Measurements from ENCODE around the gene ZNF223. TPM values are rescaled to one million over a fixed set of nuclear protein-coding genes. Genes with fewer than 3 reads are reported as not detected.

Gene ZNF223
- total RNA-seq, 1 experiment from 2014 or later: 3.5 TPM

DNA sequence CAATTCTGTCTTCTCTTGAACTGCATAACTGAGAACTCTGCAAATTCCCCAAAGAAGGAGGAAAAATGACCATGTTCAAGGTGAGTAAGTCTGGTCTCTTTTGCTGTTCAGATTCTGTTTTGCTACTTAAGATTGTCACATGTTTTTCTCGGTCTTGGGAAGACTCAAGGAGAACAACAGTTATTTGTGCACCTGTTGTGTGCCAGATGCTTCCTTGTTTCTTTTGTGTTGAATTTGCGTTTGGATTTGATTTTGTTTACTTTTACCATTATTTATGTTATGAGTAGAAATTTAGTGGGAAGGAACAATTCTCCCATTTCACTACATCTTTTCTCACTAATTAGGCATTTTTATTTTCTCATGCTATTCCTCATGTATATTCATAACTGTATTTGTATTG, 24.5 kb downstream of the ZNF223 start:
- no peak overlapping the region for H3K27ac ChIP-seq
- intact Hi-C loops (cut with micrococcal nuclease; ENCODE audit: unreplicated experiment): no loop called here
- TF ChIP-seq EZH2 (IDR thresholded peaks at IDR 0.05; ENCODE audit: low read depth): no peak
- no peak for TF ChIP-seq CTCF (conservative IDR thresholded peaks at IDR 0.05)
- no peak overlapping the region for H2AFZ ChIP-seq
- H3F3A ChIP-seq (ENCODE audit: insufficient read depth, low read depth): no peaks in the 10 kb centered on the region
- H4K20me1 ChIP-seq (ENCODE audit: insufficient read depth): no peaks in the 10 kb centered on the region
- H3K4me2 ChIP-seq: no peak overlapping the region
- no peak for DNase-seq
- no peak overlapping the region for H3K4me3 ChIP-seq
- BruUV-seq (replicated peaks): no TSS peak
- ChIA-PET CTCF (no interaction called here), POLR2A (ENCODE audit: unreplicated experiment) (no interaction called here)
- H3K36me3 ChIP-seq (ENCODE audit: low read depth): peaks cover 3% of the 10 kb centered on the region; the same call in 1 of the 2 replicates
- peaks cover 7% of the 10 kb centered on the region; the same call in 1 of the 2 replicates for H3K4me1 ChIP-seq (replicated peaks; ENCODE audit: insufficient read depth)
- H3K27me3 ChIP-seq (ENCODE audit: insufficient read depth, low read depth): no peaks in the 10 kb centered on the region
- H3K9me3 ChIP-seq (ENCODE audit: insufficient read depth, low read depth): peaks cover 3% of the 10 kb centered on the region; the same call in 1 of the 2 replicates
- H3K79me2 ChIP-seq (ENCODE audit: low read depth): peaks cover 7% of the 10 kb centered on the region; the same call in 1 of the 2 replicates
- H3K9me2 ChIP-seq (ENCODE audit: insufficient read depth): no peaks in the 10 kb centered on the region

- Histone ChIP-seq H2AFZ (no peak overlapping the region), H3K27ac (no peak overlapping the region), H4K20me1 (ENCODE audit: insufficient read depth) (no peaks in the 10 kb centered on the region), H3K36me3 (ENCODE audit: low read depth) (peaks cover 6% of the 10 kb centered on the region), H3K27me3 (ENCODE audit: insufficient read depth, low read depth) (no peaks in the 10 kb centered on the region), H3K9me3 (ENCODE audit: insufficient read depth, low read depth) (0 out of 2 replicates have a peak, but pooled peaks cover 3% of the 10 kb centered on the region), H3K9me2 (ENCODE audit: insufficient read depth) (no peaks in the 10 kb centered on the region), H3F3A (ENCODE audit: insufficient read depth, low read depth) (peaks cover 9% of the 10 kb centered on the region; the same call in 1 of the 2 replicates), H3K4me2 (no peak overlapping the region), H3K4me3 (no peak overlapping the region), H3K79me2 (ENCODE audit: low read depth) (peaks cover 20% of the 10 kb centered on the region), H3K4me1 (replicated peaks; ENCODE audit: insufficient read depth) (peaks cover 19% of the 10 kb centered on the region)
- no peak for TF ChIP-seq CTCF (conservative IDR thresholded peaks at IDR 0.05)
- no peak for TF ChIP-seq EZH2 (IDR thresholded peaks at IDR 0.05; ENCODE audit: low read depth)
- BruUV-seq (replicated peaks): no TSS peak
- POLR2A ChIA-PET (ENCODE audit: unreplicated experiment): no interaction called here
- no peak for DNase-seq
- intact Hi-C loops (cut with micrococcal nuclease; ENCODE audit: unreplicated experiment): no loop called here
- CTCF ChIA-PET: no interaction called here
Measured at GRCh38 chr19:44092108-44092507, 40.3 kb downstream of the ZNF223 start.

GRCh38 chr19:44093931-44094765, 42.3 kb downstream of the ZNF223 start, which contains the start of gene ZNF224:
ZNF224 (plus strand) TSS chr19:44094361; CDS start chr19:44097874, 3,513 bp downstream.
- H3K4me2 ChIP-seq: peak within 1 kb of the TSS; percentile 97
- 0 out of 2 replicates have a peak, but pooled peaks cover 3% of the 10 kb centered on the region for H3K9me3 ChIP-seq (ENCODE audit: insufficient read depth, low read depth)
- intact Hi-C loops (cut with micrococcal nuclease; ENCODE audit: unreplicated experiment): loop anchor here (1.0 to 2.0 kb wide), 4 partner anchors 19 to 110 kb away; partner anchors contain the start of genes ZNF155, ZNF222 and ZNF225
- no peaks in the 10 kb centered on the region for H3K9me2 ChIP-seq (ENCODE audit: insufficient read depth)
- peak within 1 kb of the TSS; percentile 100 for H2AFZ ChIP-seq
- H3K27me3 ChIP-seq (ENCODE audit: insufficient read depth, low read depth): no peaks in the 10 kb centered on the region
- no TSS peak for BruUV-seq (replicated peaks)
- POLR2A ChIA-PET (ENCODE audit: unreplicated experiment): interaction anchor here (0.9 kb wide), 1 partner anchor 551 kb away, joined by 3 read pairs; no protein-coding TSS in a partner anchor
- H3K36me3 ChIP-seq (ENCODE audit: low read depth): peaks cover 17% of the 10 kb centered on the region
- peaks cover 20% of the 10 kb centered on the region for H3K79me2 ChIP-seq (ENCODE audit: low read depth)
- CTCF ChIA-PET: no interaction called here
- H3F3A ChIP-seq (ENCODE audit: insufficient read depth, low read depth): peaks cover 9% of the 10 kb centered on the region; the same call in 1 of the 2 replicates
- peak within 1 kb of the TSS; percentile 10; the same call in 1 of the 2 replicates for H3K27ac ChIP-seq
- peaks cover 19% of the 10 kb centered on the region for H3K4me1 ChIP-seq (replicated peaks; ENCODE audit: insufficient read depth)
- no peak for TF ChIP-seq CTCF (conservative IDR thresholded peaks at IDR 0.05)
- no peak for TF ChIP-seq EZH2 (IDR thresholded peaks at IDR 0.05; ENCODE audit: low read depth)
- H3K4me3 ChIP-seq: peak within 1 kb of the TSS; percentile 65
- H4K20me1 ChIP-seq (ENCODE audit: insufficient read depth): no peaks in the 10 kb centered on the region
- peak; percentile 85 for DNase-seq

All from PC-9 (cell line).